ENCODE measurements around the gene LCMT2. TPM values are rescaled to one million over a fixed set of nuclear protein-coding genes. Genes with fewer than 3 reads are reported as not detected.

The LCMT2 gene
- 6.9 and 7.7 TPM in 2 replicates for total RNA-seq

DNA sequence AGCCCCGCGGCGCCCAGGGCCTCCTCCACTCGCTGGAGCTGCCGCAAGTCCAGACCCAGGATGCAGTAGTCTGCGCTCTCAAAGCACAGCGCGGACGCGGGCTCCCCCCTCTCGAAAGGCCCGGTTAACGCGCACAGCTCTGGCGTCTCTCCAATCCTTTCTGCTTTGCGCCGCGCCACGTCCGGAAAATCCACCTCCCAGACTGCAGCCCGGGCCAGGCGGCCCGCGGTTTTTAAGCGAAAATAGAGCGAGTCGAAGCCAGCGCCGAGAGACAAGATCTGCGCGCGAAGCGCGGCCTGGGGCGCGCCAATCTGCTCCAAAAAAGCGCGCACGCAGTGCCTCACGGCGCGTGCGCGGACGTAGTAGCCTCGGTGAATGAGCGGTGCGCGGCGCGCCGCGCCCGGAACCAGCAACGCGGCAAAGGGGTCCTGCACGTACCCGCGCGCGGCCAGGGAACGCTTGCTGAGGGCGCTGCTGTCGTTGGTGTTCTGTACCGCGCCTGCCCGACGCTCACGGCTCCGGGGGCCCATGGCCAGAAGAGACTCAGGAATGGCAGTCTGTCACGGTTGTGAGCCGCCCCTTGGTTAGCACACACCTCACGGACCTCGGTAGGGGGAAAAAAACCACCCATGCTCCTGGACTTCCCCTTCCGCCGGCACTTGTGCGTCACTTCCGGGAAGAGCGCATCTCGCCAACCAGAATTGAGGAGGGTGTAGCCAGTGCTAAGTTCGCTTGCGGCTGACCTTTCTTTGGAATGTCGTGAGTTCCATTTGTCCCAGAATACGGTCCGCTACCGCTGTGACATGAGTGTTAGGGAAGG lies at the start of gene LCMT2:
TSS of gene LCMT2 (minus strand) at position 614 of the 820 bp plus-strand sequence. CDS start at position 530, 84 bp downstream.
- Histone ChIP-seq H3K4me1 (ENCODE audit: insufficient read depth, low read length) (peaks cover 18% of the 10 kb centered on the region), H3K79me2 (ENCODE audit: insufficient read depth, low read length) (peaks cover 17% of the 10 kb centered on the region), H3K9me3 (ENCODE audit: low read depth, low read length) (no peaks in the 10 kb centered on the region), H3K4me2 (ENCODE audit: insufficient read depth, low read length) (peak within 1 kb of the TSS; percentile 91), H3K27ac (ENCODE audit: low read depth, low read length) (peak within 1 kb of the TSS; percentile 89), H3K36me3 (ENCODE audit: insufficient read depth, low read length) (no peaks in the 10 kb centered on the region), H3K4me3 (ENCODE audit: insufficient read depth, low read length) (peak within 1 kb of the TSS; percentile 80), H3K27me3 (ENCODE audit: insufficient read depth, low read length) (no peaks in the 10 kb centered on the region), H2AFZ (ENCODE audit: low read length) (peak within 1 kb of the TSS; percentile 95), H4K20me1 (ENCODE audit: insufficient read depth, low read length) (peaks cover 11% of the 10 kb centered on the region)
- TF ChIP-seq, protein P1, sequence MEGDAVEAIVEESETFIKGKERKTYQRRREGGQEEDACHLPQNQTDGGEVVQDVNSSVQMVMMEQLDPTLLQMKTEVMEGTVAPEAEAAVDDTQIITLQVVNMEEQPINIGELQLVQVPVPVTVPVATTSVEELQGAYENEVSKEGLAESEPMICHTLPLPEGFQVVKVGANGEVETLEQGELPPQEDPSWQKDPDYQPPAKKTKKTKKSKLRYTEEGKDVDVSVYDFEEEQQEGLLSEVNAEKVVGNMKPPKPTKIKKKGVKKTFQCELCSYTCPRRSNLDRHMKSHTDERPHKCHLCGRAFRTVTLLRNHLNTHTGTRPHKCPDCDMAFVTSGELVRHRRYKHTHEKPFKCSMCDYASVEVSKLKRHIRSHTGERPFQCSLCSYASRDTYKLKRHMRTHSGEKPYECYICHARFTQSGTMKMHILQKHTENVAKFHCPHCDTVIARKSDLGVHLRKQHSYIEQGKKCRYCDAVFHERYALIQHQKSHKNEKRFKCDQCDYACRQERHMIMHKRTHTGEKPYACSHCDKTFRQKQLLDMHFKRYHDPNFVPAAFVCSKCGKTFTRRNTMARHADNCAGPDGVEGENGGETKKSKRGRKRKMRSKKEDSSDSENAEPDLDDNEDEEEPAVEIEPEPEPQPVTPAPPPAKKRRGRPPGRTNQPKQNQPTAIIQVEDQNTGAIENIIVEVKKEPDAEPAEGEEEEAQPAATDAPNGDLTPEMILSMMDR (IDR thresholded peaks at IDR 0.05; ENCODE audit: extremely low read depth, low read depth, low read length): no peak
- DNase-seq (ENCODE audit: insufficient read length, low spot score, missing footprints): peak; percentile 95

- TF ChIP-seq, protein P1 (IDR thresholded peaks at IDR 0.05; ENCODE audit: extremely low read depth, low read depth, low read length): no peak
- H3K27me3 ChIP-seq (ENCODE audit: insufficient read depth, low read length): no peaks in the 10 kb centered on the region
- H3K9me3 ChIP-seq (ENCODE audit: low read depth, low read length): no peaks in the 10 kb centered on the region
- H3K4me2 ChIP-seq (ENCODE audit: insufficient read depth, low read length): no peak overlapping the region
- H3K4me1 ChIP-seq (ENCODE audit: insufficient read depth, low read length): no peaks in the 10 kb centered on the region
- no peak for DNase-seq (ENCODE audit: insufficient read length, low spot score, missing footprints)
- peaks cover 8% of the 10 kb centered on the region for H4K20me1 ChIP-seq (ENCODE audit: insufficient read depth, low read length)
- H3K27ac ChIP-seq (ENCODE audit: low read depth, low read length): no peak overlapping the region
- H3K36me3 ChIP-seq (ENCODE audit: insufficient read depth, low read length): peaks cover 12% of the 10 kb centered on the region
- no peak overlapping the region for H3K4me3 ChIP-seq (ENCODE audit: insufficient read depth, low read length)
- no peaks in the 10 kb centered on the region for H3K79me2 ChIP-seq (ENCODE audit: insufficient read depth, low read length)
- H2AFZ ChIP-seq (ENCODE audit: low read length): no peak overlapping the region
Observed at GRCh38 chr15:43378601-43379000, 48.2 kb upstream of the LCMT2 start.

DNA sequence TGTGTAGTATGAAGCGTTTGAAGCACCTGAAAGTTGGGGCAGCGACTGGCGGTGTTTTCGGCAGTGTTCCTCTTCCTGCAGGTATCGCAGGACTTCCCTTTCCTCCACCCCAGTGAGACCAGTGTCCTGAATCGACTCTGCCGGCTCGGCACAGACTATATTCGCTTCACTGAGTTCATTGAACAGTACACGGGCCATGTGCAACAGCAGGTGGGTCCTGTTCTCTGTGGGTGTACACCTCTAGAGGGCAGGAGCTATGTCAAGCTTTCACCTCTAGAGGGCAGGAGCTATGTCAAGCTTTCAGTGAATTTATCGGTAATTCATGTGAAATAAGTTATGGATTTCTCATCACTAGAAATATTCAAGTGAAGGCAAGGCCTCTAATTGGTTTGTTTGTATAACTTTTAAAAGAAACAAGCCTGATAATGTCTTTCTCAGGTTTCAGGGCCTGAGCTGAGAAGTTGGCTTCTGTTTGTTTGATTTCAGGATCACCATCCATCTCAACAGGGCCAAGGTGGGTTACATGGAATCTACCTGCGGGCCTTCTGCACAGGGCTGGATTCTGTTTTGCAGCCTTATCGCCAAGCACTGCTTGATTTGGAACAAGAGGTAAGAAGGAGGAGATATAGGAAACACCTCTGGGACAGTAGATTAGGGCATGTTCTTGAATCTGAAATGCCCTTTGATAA lies 45.8 kb upstream of the LCMT2 start:
- H3K4me3 ChIP-seq (ENCODE audit: insufficient read depth, low read length): no peak overlapping the region
- DNase-seq (ENCODE audit: insufficient read length, low spot score, missing footprints): peak; percentile 60
- no peak overlapping the region for H3K4me2 ChIP-seq (ENCODE audit: insufficient read depth, low read length)
- TF ChIP-seq, protein P1 (IDR thresholded peaks at IDR 0.05; ENCODE audit: extremely low read depth, low read depth, low read length): peak; percentile 88
- H3K27me3 ChIP-seq (ENCODE audit: insufficient read depth, low read length): no peaks in the 10 kb centered on the region
- peaks cover 16% of the 10 kb centered on the region for H3K79me2 ChIP-seq (ENCODE audit: insufficient read depth, low read length)
- peaks cover 8% of the 10 kb centered on the region for H4K20me1 ChIP-seq (ENCODE audit: insufficient read depth, low read length)
- no peak overlapping the region for H3K27ac ChIP-seq (ENCODE audit: low read depth, low read length)
- H3K9me3 ChIP-seq (ENCODE audit: low read depth, low read length): no peaks in the 10 kb centered on the region
- peaks cover 8% of the 10 kb centered on the region for H3K4me1 ChIP-seq (ENCODE audit: insufficient read depth, low read length)
- H2AFZ ChIP-seq (ENCODE audit: low read length): no peak overlapping the region
- peaks cover 10% of the 10 kb centered on the region for H3K36me3 ChIP-seq (ENCODE audit: insufficient read depth, low read length)

Measured in osteoblast (primary cell).